Stimulated activated CD4-positive, alpha-beta T cell treated with anti-CD3 and anti-CD28 coated beads, Interleukin-12 subunit alpha, Interleukin-12 subunit beta, amount 100 ng/mL, for 48 hours (primary cell): ENCODE data around the gene SSC4D.
"Not testable (repeated sequence)": the region's sequence is repeated elsewhere in the genome, so short reads cannot be mapped to it uniquely, and the experiment has no call there.

Experiments used
- DNase-seq, 3 donors: peaks; one replicate each; pipeline ENCODE4 v3.0.0-alpha.2; 2020; ENCODE audit warnings: low read depth in 2 of 3, low spot score in 1 of 3

The SSC4D gene

GRCh38 chr7:76387789-76388188 is 21.7 kb downstream of the SSC4D start:
- DNase-seq = not testable (repeated sequence)

- no peak for DNase-seq
These were observed 22.7 kb downstream of the SSC4D start for GRCh38 chr7:76386691-76387260.

GRCh38 chr7:76383089-76383944 is 26.2 kb downstream of the SSC4D start:
- DNase-seq = no peak

GRCh38 chr7:76381814-76382213 is 27.7 kb downstream of the SSC4D start:
- DNase-seq = no peak

GRCh38 chr7:76380623-76380966 is 28.9 kb downstream of the SSC4D start:
- no peak for DNase-seq

- no peak for DNase-seq
These were observed 32.1 kb downstream of the SSC4D start for GRCh38 chr7:76377186-76377918.

GRCh38 chr7:76375251-76375650 is 34.2 kb downstream of the SSC4D start:
- DNase-seq = no peak

- DNase-seq = no peak
These were observed 36.3 kb downstream of the SSC4D start for GRCh38 chr7:76372984-76373833.

GRCh38 chr7:76371396-76371795 is 38.1 kb downstream of the SSC4D start:
- DNase-seq = no peak

- DNase-seq = no peak
These were observed 40.5 kb downstream of the SSC4D start for GRCh38 chr7:76369018-76369417.

- no peak for DNase-seq
These were observed 41.3 kb downstream of the SSC4D start for GRCh38 chr7:76368190-76368589.

GRCh38 chr7:76364198-76364584 is 45.3 kb downstream of the SSC4D start:
- no peak for DNase-seq

- not testable (repeated sequence) for DNase-seq
These were observed 45.7 kb downstream of the SSC4D start for GRCh38 chr7:76363754-76364153.

- DNase-seq = no peak
These were observed 49.4 kb downstream of the SSC4D start for GRCh38 chr7:76359978-76360638.

GRCh38 chr7:76359111-76359977 is 50.2 kb downstream of the SSC4D start:
- peak; percentile 87 to 90 (median 88) for DNase-seq

- peak; percentile 82 to 88 (median 84) for DNase-seq
These were observed 50.9 kb downstream of the SSC4D start, which contains the start of gene YWHAG for GRCh38 chr7:76358481-76359110. Gene YWHAG (minus strand): TSS chr7:76358991. CDS start chr7:76358808, 183 bp downstream.

- DNase-seq = peak in 1 of 3 donors; percentile 45
These were observed 51.5 kb downstream of the SSC4D start for GRCh38 chr7:76358011-76358480.

- DNase-seq = no peak
These were observed 52.0 kb downstream of the SSC4D start for GRCh38 chr7:76357475-76358010.

GRCh38 chr7:76356823-76357222 is 52.7 kb downstream of the SSC4D start:
- no peak for DNase-seq
